A549 (cell line): ENCODE measurements around the gene MYO15B.

Source experiments
- EHMT2 ChIP-seq: fragments of 200-600 bp; sonication (generic); IDR thresholded peaks from 2 replicates; pipeline ENCODE4 v1.6.1; 2016; ENCODE audit warnings: antibody characterized with exemption, low read depth, mild to moderate bottlenecking, moderate library complexity
- EP300 ChIP-seq, 2 experiments: fragments of >200 bp; sonication (Bioruptor Twin); formaldehyde crosslinking; IDR thresholded peaks; 2 replicates in 1 of 2; 3 replicates in 1 of 2; pipeline ENCODE4 v1.6.1; 2016 to 2017
- MAZ ChIP-seq: fragments of 150-350 bp; IDR thresholded peaks from 2 replicates; pipeline ENCODE4 v1.6.1; 2014; ENCODE audit warnings: antibody characterized with exemption, low read depth, low read length, borderline replicate concordance
- NR3C1 ChIP-seq: fragments of >200 bp; sonication (Bioruptor Twin); formaldehyde crosslinking; IDR thresholded peaks from 3 replicates; pipeline ENCODE4 v1.6.1; 2017
- POLR2A ChIP-seq: IDR thresholded peaks from 2 replicates; pipeline ENCODE4 v1.6.1; 2012; ENCODE audit warnings: mild to moderate bottlenecking, low read length
- SREBF2 ChIP-seq: fragments of 450-650 bp; IDR thresholded peaks from 2 replicates; pipeline ENCODE4 v1.6.1; 2014; ENCODE audit warnings: mild to moderate bottlenecking, moderate library complexity
- TF ChIP-seq, protein P1 (sequence below): fragments of >200 bp; sonication (Bioruptor Twin); formaldehyde crosslinking; IDR thresholded peaks from 3 replicates; pipeline ENCODE4 v1.5.1; 2016
- TF ChIP-seq, protein P2 (sequence below): fragments of >200 bp; sonication (Bioruptor Twin); formaldehyde crosslinking; IDR thresholded peaks from 3 replicates; pipeline ENCODE4 v1.6.1; 2016
- TF ChIP-seq, protein P3 (sequence below): IDR thresholded peaks from 2 replicates; pipeline ENCODE4 v1.6.1; 2012; ENCODE audit warnings: low read depth, borderline replicate concordance
- TF ChIP-seq, protein P4 (sequence below): fragments of 150-350 bp; IDR thresholded peaks from 2 replicates; pipeline ENCODE4 v1.6.1; 2014; ENCODE audit warnings: low read depth, mild to moderate bottlenecking, low read length
- TF ChIP-seq, protein P5 (sequence below): fragments of 200-600 bp; sonication (generic); IDR thresholded peaks from 2 replicates; pipeline ENCODE4 v1.6.1; 2016; ENCODE audit warnings: antibody characterized with exemption, mild to moderate bottlenecking, moderate library complexity

DNA sequence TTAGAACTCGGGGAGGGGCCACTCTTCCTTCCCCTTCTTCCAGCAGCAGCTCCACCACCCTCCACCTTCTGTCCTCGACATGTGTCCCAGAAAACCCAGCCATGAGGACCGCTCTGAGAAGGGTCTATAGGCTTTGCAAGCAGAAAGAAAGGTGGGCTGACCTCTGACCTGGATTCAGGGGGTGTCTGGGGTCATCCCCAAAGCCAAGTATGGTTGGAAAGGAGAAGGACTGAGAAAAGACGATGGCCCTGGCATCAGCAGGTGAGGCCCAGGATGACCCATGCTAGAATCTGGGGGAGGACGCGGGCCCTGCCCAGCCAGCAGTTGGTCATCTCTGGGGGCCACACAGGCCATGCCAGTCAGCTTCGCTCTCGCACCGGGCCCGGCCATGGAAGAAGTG lies 39.5 kb downstream of the MYO15B start:
- TF ChIP-seq, protein P1, sequence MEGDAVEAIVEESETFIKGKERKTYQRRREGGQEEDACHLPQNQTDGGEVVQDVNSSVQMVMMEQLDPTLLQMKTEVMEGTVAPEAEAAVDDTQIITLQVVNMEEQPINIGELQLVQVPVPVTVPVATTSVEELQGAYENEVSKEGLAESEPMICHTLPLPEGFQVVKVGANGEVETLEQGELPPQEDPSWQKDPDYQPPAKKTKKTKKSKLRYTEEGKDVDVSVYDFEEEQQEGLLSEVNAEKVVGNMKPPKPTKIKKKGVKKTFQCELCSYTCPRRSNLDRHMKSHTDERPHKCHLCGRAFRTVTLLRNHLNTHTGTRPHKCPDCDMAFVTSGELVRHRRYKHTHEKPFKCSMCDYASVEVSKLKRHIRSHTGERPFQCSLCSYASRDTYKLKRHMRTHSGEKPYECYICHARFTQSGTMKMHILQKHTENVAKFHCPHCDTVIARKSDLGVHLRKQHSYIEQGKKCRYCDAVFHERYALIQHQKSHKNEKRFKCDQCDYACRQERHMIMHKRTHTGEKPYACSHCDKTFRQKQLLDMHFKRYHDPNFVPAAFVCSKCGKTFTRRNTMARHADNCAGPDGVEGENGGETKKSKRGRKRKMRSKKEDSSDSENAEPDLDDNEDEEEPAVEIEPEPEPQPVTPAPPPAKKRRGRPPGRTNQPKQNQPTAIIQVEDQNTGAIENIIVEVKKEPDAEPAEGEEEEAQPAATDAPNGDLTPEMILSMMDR = no peak
- TF ChIP-seq, protein P2, sequence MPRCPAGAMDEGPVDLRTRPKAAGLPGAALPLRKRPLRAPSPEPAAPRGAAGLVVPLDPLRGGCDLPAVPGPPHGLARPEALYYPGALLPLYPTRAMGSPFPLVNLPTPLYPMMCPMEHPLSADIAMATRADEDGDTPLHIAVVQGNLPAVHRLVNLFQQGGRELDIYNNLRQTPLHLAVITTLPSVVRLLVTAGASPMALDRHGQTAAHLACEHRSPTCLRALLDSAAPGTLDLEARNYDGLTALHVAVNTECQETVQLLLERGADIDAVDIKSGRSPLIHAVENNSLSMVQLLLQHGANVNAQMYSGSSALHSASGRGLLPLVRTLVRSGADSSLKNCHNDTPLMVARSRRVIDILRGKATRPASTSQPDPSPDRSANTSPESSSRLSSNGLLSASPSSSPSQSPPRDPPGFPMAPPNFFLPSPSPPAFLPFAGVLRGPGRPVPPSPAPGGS = no peak
- TF ChIP-seq EP300 (IDR thresholded peaks at IDR 0.05) (no peak), POLR2A (no peak), NR3C1 (no peak), EHMT2 (no peak), SREBF2 (no peak), MAZ (no peak)
- TF ChIP-seq, protein P3, sequence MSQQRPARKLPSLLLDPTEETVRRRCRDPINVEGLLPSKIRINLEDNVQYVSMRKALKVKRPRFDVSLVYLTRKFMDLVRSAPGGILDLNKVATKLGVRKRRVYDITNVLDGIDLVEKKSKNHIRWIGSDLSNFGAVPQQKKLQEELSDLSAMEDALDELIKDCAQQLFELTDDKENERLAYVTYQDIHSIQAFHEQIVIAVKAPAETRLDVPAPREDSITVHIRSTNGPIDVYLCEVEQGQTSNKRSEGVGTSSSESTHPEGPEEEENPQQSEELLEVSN = no peak
- TF ChIP-seq, protein P4, sequence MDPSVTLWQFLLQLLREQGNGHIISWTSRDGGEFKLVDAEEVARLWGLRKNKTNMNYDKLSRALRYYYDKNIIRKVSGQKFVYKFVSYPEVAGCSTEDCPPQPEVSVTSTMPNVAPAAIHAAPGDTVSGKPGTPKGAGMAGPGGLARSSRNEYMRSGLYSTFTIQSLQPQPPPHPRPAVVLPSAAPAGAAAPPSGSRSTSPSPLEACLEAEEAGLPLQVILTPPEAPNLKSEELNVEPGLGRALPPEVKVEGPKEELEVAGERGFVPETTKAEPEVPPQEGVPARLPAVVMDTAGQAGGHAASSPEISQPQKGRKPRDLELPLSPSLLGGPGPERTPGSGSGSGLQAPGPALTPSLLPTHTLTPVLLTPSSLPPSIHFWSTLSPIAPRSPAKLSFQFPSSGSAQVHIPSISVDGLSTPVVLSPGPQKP = no peak
- TF ChIP-seq, protein P5, sequence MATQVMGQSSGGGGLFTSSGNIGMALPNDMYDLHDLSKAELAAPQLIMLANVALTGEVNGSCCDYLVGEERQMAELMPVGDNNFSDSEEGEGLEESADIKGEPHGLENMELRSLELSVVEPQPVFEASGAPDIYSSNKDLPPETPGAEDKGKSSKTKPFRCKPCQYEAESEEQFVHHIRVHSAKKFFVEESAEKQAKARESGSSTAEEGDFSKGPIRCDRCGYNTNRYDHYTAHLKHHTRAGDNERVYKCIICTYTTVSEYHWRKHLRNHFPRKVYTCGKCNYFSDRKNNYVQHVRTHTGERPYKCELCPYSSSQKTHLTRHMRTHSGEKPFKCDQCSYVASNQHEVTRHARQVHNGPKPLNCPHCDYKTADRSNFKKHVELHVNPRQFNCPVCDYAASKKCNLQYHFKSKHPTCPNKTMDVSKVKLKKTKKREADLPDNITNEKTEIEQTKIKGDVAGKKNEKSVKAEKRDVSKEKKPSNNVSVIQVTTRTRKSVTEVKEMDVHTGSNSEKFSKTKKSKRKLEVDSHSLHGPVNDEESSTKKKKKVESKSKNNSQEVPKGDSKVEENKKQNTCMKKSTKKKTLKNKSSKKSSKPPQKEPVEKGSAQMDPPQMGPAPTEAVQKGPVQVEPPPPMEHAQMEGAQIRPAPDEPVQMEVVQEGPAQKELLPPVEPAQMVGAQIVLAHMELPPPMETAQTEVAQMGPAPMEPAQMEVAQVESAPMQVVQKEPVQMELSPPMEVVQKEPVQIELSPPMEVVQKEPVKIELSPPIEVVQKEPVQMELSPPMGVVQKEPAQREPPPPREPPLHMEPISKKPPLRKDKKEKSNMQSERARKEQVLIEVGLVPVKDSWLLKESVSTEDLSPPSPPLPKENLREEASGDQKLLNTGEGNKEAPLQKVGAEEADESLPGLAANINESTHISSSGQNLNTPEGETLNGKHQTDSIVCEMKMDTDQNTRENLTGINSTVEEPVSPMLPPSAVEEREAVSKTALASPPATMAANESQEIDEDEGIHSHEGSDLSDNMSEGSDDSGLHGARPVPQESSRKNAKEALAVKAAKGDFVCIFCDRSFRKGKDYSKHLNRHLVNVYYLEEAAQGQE = no peak
